ENCODE measurements around the gene SELENOW.
A peak's percentile ranks its signal among the peaks of the same experiment; 100 is the strongest.

Gene SELENOW

DNA sequence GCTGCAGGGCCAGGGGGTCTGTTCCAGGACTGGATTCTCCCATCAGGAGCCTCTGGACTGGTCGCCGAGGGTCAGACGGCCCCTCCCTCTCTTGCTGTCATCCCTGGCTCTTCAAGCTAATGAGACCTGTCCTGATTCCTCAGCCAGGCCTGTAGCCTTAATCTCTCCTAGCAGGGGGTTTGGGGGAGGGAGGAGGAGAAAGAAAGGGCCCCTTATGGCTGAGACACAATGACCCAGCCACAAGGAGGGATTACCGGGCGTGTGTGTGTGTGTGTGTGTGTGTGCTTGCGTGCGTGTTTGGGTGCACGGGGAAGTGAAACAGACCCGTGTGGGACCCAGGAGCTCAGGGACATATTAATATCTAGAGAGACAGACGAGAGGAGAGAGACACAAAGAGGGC lies 41.4 kb downstream of the SELENOW start:
- TF ChIP-seq, protein P1, sequence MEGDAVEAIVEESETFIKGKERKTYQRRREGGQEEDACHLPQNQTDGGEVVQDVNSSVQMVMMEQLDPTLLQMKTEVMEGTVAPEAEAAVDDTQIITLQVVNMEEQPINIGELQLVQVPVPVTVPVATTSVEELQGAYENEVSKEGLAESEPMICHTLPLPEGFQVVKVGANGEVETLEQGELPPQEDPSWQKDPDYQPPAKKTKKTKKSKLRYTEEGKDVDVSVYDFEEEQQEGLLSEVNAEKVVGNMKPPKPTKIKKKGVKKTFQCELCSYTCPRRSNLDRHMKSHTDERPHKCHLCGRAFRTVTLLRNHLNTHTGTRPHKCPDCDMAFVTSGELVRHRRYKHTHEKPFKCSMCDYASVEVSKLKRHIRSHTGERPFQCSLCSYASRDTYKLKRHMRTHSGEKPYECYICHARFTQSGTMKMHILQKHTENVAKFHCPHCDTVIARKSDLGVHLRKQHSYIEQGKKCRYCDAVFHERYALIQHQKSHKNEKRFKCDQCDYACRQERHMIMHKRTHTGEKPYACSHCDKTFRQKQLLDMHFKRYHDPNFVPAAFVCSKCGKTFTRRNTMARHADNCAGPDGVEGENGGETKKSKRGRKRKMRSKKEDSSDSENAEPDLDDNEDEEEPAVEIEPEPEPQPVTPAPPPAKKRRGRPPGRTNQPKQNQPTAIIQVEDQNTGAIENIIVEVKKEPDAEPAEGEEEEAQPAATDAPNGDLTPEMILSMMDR (conservative IDR thresholded peaks at IDR 0.05; ENCODE audit: low read depth, low read length): no peak
- peak; percentile 36 for DNase-seq (ENCODE audit: low read depth)
- H3K4me3 ChIP-seq (ENCODE audit: low read length): no peak overlapping the region

DNA sequence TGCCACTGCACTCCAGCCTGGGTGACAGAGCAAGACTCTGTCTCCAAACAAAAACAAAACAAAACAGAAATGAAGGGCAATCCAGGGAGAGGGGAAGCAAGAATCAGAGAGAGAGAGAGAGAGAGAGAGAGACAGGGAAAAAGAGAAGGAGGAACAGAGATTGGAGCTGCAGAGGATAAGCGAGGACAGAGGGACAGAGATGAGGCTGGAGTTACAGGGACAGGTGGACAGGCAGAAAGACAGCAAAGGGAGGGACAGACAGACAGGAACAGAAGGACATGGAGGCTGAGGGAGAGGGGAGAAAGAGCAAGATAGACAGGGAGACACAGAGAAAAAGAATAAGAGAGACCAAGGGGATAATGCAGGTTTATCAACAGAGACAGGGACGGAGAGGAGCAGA lies 41.9 kb downstream of the SELENOW start:
- DNase-seq (ENCODE audit: low read depth): no peak
- TF ChIP-seq, protein P1 (conservative IDR thresholded peaks at IDR 0.05; ENCODE audit: low read depth, low read length): no peak
- no peak overlapping the region for H3K4me3 ChIP-seq (ENCODE audit: low read length)

DNA sequence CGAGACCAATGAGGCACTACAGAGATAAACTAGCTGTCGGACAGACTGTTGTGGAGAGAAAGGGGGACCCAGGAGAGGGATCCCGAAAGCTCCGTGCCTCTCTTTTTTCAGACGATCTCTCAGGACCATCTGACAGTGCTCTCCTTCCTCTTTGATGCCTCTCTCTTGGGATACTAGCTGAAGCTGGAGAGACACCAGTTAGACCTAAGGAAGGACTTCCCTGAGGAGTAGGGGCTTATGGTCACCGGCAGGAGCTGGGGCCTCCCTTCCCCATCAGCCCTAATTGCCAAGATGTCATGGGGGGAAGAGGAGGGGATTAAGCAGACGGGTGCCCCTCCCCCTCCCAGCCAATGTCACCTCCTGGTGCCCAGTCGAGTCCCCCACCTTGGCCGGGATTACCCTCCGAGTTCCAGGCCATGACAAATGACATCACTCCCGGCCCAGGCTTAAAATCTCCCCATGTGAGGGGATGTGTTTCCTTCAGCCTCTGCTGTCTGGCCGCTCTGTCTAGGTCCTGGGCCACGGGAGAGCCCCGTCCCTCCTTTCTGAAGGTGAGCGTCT lies 43.0 kb downstream of the SELENOW start, which contains the start of gene CRX:
Gene CRX, plus strand, starts transcription at position 478 of the 561 bp plus-strand sequence. CDS start 12,507 bp downstream, outside the sequence.
- peak within 1 kb of the TSS; percentile 25 for H3K4me3 ChIP-seq (ENCODE audit: low read length)
- no peak for DNase-seq (ENCODE audit: low read depth)
- TF ChIP-seq, protein P1 (conservative IDR thresholded peaks at IDR 0.05; ENCODE audit: low read depth, low read length): no peak

DNA sequence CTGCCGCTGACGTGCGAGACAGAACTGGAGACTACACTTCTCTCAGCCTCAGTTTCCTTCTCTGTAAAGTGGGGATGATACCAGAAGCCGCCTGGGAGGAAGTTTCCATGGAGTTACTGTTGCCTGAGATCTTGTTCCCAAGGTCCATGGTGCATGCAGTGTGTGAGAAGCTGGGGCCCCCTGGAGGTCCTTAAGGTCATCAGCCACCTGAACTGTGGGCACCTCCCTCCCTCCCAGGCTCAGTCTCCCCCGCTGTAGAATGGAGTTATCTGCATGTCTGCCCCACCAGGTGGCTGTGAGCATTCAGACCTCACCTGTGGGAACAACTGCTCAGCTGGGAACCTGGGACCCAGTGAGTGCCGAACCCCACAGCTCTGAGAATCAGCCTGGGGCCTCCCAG lies 45.9 kb downstream of the SELENOW start:
- H3K4me3 ChIP-seq (ENCODE audit: low read length): no peak overlapping the region
- TF ChIP-seq, protein P1 (conservative IDR thresholded peaks at IDR 0.05; ENCODE audit: low read depth, low read length): no peak
- DNase-seq (ENCODE audit: low read depth): no peak

DNA sequence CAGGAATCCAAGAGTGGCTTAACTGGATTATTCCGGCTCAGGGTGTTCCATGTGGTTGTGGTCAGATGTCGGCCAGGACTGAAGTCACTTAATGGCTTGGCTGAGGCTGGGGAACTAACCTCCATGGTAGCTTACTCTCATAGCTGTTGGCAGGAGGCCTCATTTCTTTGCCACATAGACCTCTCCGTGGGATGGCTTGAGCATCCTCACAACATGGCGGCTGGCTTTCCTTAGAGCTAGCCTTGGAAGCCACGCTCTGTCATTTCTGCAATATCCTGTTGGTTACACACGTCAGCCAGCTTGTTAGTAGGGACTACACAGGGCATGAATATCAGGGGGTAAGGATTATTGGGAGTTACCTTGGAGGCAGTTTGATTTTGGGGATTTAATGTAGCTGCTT lies 48.3 kb downstream of the SELENOW start:
- H3K4me3 ChIP-seq (ENCODE audit: low read length): no peak overlapping the region
- no peak for DNase-seq (ENCODE audit: low read depth)

DNA sequence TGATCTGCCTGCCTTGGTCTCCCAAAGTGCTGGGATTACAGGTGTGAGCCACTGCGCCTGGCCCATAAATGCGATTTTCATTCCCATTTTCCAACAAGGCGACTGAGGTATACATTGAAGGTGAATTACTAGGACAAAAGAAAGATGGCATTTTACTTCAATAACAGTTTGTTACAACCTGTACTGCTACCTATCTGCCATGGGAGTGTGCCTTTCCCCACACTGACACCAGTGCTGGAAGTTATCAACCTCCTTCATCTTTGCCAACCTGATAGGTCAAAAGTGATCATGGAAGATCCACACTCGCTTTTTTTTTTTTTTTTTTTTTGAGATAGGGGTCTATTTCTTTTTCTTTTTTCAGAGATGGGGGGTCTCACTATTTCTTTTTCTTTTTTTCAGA lies 54.2 kb downstream of the SELENOW start:
- DNase-seq (ENCODE audit: low read depth): no peak
- H3K4me3 ChIP-seq (ENCODE audit: low read length): no peak overlapping the region
- TF ChIP-seq, protein P1 (conservative IDR thresholded peaks at IDR 0.05; ENCODE audit: low read depth, low read length): peak; percentile 2

More for the DNA sequence above, 48.3 kb downstream of the SELENOW start:
- TF ChIP-seq, protein P1 (conservative IDR thresholded peaks at IDR 0.05; ENCODE audit: low read depth, low read length): no peak
